Neural crest cell (in vitro differentiated cells): ENCODE measurements around the gene ZNF253. TPM values are rescaled to one million over a fixed set of nuclear protein-coding genes. Genes with fewer than 3 reads are reported as not detected.
"Not testable (repeated sequence)": the region's sequence is repeated elsewhere in the genome, so short reads cannot be mapped to it uniquely, and the experiment has no call there.

ENCODE experiments used
- DNase-seq: peaks from one replicate; pipeline ENCODE4 v3.0.0; 2021; ENCODE audit warnings: low read depth, mixed read lengths, low spot score
- H3K27ac Mint-ChIP-seq: one replicate; pipeline ENCODE4 v1.8.0; 2021; ENCODE audit warnings: mild to moderate bottlenecking, mixed read lengths; ENCODE audit not compliant: unreplicated experiment
- H3K27me3 Mint-ChIP-seq: 2 replicates; pipeline ENCODE4 v1.8.0; 2021; ENCODE audit warnings: low read depth, mild to moderate bottlenecking, mixed read lengths
- H3K36me3 Mint-ChIP-seq: 2 replicates; pipeline ENCODE4 v1.8.0; 2021; ENCODE audit warnings: low read depth, mild to moderate bottlenecking, mixed read lengths
- H3K4me1 Mint-ChIP-seq: 2 replicates; pipeline ENCODE4 v1.8.0; 2021; ENCODE audit warnings: mixed read lengths
- H3K4me3 Mint-ChIP-seq: one replicate; pipeline ENCODE4 v1.8.0; 2021; ENCODE audit warnings: mild to moderate bottlenecking, mixed read lengths
- H3K9me3 Mint-ChIP-seq: 2 replicates; pipeline ENCODE4 v1.8.0; 2021; ENCODE audit warnings: mixed read lengths
- total RNA-seq: library from RNA; stranded (reverse); gene quantifications from 2 replicates; pipeline ENCODE4 v1.2.1, GENCODE V29; 2021
- TF ChIP-seq, protein P1 (sequence below): fragments of 200-600 bp; sonication (generic); conservative IDR thresholded peaks from 2 replicates; pipeline ENCODE4 v1.5.0; 2021; ENCODE audit warnings: antibody characterized with exemption, mild to moderate bottlenecking

Gene ZNF253
- total RNA-seq, 1 donor from 2014 or later, result 41.1 TPM

- peak within 1 kb of the TSS; percentile 100 for H3K27ac Mint-ChIP-seq
- H3K4me3 Mint-ChIP-seq, result peak within 1 kb of the TSS; percentile 98
- TF ChIP-seq, protein P1, sequence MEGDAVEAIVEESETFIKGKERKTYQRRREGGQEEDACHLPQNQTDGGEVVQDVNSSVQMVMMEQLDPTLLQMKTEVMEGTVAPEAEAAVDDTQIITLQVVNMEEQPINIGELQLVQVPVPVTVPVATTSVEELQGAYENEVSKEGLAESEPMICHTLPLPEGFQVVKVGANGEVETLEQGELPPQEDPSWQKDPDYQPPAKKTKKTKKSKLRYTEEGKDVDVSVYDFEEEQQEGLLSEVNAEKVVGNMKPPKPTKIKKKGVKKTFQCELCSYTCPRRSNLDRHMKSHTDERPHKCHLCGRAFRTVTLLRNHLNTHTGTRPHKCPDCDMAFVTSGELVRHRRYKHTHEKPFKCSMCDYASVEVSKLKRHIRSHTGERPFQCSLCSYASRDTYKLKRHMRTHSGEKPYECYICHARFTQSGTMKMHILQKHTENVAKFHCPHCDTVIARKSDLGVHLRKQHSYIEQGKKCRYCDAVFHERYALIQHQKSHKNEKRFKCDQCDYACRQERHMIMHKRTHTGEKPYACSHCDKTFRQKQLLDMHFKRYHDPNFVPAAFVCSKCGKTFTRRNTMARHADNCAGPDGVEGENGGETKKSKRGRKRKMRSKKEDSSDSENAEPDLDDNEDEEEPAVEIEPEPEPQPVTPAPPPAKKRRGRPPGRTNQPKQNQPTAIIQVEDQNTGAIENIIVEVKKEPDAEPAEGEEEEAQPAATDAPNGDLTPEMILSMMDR, result no peak
- H3K9me3 Mint-ChIP-seq, result peaks cover 30% of the 10 kb centered on the region
- H3K4me1 Mint-ChIP-seq, result peaks cover 37% of the 10 kb centered on the region
- peaks cover 75% of the 10 kb centered on the region for H3K36me3 Mint-ChIP-seq
- peak; percentile 87 for DNase-seq
- peaks cover 14% of the 10 kb centered on the region for H3K27me3 Mint-ChIP-seq
Measured at GRCh38 chr19:19900729-19901444, 35.2 kb downstream of the ZNF253 start, which contains the start of gene ZNF93. Gene ZNF93 (plus strand): TSS chr19:19900946. CDS start chr19:19901089, 143 bp downstream.

DNA sequence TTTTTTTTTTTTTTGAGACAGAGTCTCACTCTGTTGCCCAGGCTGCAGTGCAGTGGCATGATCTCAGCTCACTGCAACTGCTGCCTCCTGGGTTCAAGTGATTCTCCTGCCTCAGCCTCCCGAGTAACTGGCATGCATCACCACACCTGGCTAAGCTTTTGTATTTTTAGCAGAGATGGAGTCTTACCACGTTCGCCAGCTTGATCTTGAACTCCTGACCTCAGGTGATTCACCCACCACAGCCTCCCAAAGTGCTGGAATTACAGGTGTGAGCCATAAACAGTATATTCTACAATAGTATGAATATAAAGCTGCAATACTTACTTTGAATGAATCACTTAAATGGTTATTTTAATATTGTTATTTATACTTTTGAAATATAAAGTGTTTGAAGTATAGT is 41.9 kb downstream of the ZNF253 start:
- not testable (repeated sequence) for DNase-seq, H3K27ac Mint-ChIP-seq, H3K27me3 Mint-ChIP-seq, H3K4me3 Mint-ChIP-seq
- H3K4me1 Mint-ChIP-seq, result peaks cover 23% of the 10 kb centered on the region
- peaks cover 81% of the 10 kb centered on the region for H3K36me3 Mint-ChIP-seq
- peaks cover 32% of the 10 kb centered on the region for H3K9me3 Mint-ChIP-seq

DNA sequence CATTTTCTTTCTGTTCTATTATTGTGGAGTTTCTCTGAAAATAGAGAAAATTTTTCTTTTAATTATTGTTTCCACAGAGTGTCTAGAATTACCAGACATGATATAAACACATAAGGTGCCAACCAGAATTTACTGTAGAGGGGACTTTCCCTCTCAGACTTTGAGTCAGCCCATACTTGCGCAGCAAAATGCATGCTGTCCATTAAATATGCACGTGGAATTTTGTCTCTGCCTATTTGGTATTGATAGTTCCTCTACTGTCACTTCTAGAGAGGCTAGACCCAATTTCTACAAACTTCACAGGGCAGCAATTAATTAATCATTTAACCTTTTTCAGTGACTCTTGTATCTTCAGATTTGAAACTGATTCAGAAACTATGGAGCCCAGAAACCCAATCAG is 44.0 kb downstream of the ZNF253 start:
- H3K36me3 Mint-ChIP-seq, result peaks cover 87% of the 10 kb centered on the region
- H3K27ac Mint-ChIP-seq, result no peak overlapping the region

DNA sequence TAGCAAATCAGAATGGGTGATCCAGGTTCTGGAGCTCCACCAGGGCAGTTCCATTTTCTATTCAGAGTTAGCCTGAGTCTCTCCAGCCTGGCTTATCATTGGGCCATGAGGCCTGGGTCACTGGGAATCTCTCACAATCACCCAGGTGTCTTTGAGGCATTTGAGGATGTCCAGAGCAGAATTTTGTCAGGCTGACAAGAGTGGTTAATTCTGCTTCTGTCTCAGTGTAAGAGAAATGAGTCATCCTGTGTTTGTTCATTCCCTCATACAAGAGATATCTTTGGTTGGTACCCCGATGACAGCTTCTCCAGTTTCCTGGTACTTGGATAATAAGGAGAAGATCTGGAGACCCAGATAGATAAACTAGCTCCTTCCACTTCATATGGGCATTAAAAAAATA is 45.5 kb downstream of the ZNF253 start:
- TF ChIP-seq, protein P1, result no peak
- Mint-ChIP-seq H3K27me3 (no peaks in the 10 kb centered on the region), H3K36me3 (peaks cover 87% of the 10 kb centered on the region), H3K27ac (no peak overlapping the region), H3K4me1 (no peaks in the 10 kb centered on the region), H3K9me3 (peaks cover 26% of the 10 kb centered on the region), H3K4me3 (no peak overlapping the region)
- no peak for DNase-seq

More for the DNA sequence above, 44.0 kb downstream of the ZNF253 start:
- Mint-ChIP-seq H3K4me3 (no peak overlapping the region), H3K27me3 (no peaks in the 10 kb centered on the region), H3K9me3 (peaks cover 35% of the 10 kb centered on the region), H3K4me1 (peaks cover 12% of the 10 kb centered on the region)
- TF ChIP-seq, protein P1, result no peak
- DNase-seq, result no peak

GRCh38 chr19:19914596-19914995 is 48.9 kb downstream of the ZNF253 start:
- Mint-ChIP-seq H3K36me3 (peaks cover 92% of the 10 kb centered on the region), H3K27ac (no peak overlapping the region), H3K27me3 (no peaks in the 10 kb centered on the region), H3K4me1 (no peaks in the 10 kb centered on the region), H3K9me3 (peaks cover 20% of the 10 kb centered on the region), H3K4me3 (no peak overlapping the region)
- TF ChIP-seq, protein P1, result no peak
- no peak for DNase-seq

DNA sequence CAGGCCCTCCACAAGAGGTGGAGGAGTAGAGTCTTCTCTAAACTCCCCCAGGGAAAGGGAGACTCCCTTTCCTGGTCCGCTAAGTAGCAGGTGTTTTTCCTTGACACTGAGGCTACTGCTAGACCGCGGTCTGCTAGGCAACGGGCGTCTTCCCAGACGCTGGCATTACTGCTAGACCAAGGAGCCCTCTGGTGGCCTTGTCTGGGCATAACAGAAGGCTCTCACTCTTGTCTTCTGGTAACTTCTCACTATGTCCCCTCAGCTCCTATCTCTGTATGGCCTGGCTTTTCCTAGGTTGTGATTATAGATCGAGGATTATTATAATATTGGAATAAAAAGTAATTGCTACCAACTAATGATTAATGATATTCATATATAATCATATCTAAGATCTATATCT is 64.7 kb downstream of the ZNF253 start:
- not testable (repeated sequence) for H3K4me3 Mint-ChIP-seq, H3K4me1 Mint-ChIP-seq, DNase-seq, H3K27me3 Mint-ChIP-seq, H3K27ac Mint-ChIP-seq
- TF ChIP-seq, protein P1, result peak; percentile 29
- Mint-ChIP-seq H3K9me3 (peaks cover 26% of the 10 kb centered on the region), H3K36me3 (peaks cover 78% of the 10 kb centered on the region)

DNA sequence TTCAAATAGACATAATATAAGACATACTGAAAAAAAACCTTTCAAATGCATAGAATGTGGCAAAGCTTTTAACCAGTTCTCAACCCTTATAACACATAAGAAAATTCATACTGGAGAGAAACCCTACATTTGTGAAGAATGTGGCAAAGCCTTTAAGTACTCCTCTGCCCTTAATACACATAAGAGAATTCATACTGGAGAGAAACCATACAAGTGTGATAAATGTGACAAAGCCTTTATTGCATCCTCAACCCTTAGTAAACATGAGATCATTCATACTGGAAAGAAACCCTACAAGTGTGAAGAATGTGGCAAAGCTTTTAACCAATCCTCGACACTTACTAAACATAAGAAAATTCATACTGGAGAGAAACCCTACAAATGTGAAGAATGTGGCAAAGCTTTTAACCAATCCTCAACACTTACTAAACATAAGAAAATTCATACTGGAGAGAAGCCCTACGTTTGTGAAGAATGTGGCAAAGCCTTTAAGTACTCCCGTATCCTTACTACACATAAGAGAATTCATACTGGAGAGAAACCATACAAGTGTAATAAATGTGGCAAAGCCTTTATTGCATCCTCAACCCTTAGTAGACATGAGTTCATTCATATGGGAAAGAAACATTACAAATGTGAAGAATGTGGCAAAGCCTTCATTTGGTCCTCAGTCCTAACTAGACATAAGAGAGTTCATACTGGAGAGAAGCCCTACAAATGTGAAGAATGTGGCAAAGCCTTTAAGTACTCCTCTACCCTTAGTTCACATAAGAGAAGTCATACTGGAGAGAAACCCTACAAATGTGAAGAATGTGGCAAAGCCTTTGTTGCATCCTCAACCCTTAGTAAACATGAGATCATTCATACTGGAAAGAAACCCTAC is 68.0 kb downstream of the ZNF253 start:
- peak overlapping the region; percentile 8 for H3K4me3 Mint-ChIP-seq
- not testable (repeated sequence) for DNase-seq, H3K27me3 Mint-ChIP-seq, H3K4me1 Mint-ChIP-seq, H3K27ac Mint-ChIP-seq
- peaks cover 23% of the 10 kb centered on the region for H3K9me3 Mint-ChIP-seq
- peaks cover 65% of the 10 kb centered on the region for H3K36me3 Mint-ChIP-seq
